Naive B cell (primary cell): ENCODE results near the gene ASNSD1. TPM values are rescaled to one million over a fixed set of nuclear protein-coding genes. Genes with fewer than 3 reads are reported as not detected.
"Not testable (repeated sequence)": the region's sequence is repeated elsewhere in the genome, so short reads cannot be mapped to it uniquely, and the experiment has no call there.

Experiments
- ATAC-seq, 2 donors: fragments of 150-1000 bp; cut with Tn5 transposase; 2 replicates each; pipeline ENCODE4 v1.10.0; 2021; ENCODE audit warnings: low read depth in 2 of 2, mild to moderate bottlenecking in 2 of 2, moderate library complexity in 2 of 2
- DNase-seq: peaks from one replicate; pipeline ENCODE4 v3.0.0; 2022
- H3K27ac Mint-ChIP-seq, 6 donors: one replicate each; pipeline ENCODE4 v1.8.0; 2020 to 2022; ENCODE audit warnings: mild to moderate bottlenecking in 6 of 6, mixed read lengths in 6 of 6, moderate library complexity in 5 of 6, inconsistent platforms in 2 of 6
- H3K27me3 Mint-ChIP-seq, 3 donors: one replicate each; pipeline ENCODE4 v1.8.0; 2021 to 2022; ENCODE audit warnings: mixed read lengths in 3 of 3, mild to moderate bottlenecking in 1 of 3
- H3K36me3 Mint-ChIP-seq, 2 donors: one replicate each; pipeline ENCODE4 v1.8.0; 2020 to 2022; ENCODE audit warnings: mixed read lengths in 2 of 2, inconsistent platforms in 1 of 2, mild to moderate bottlenecking in 1 of 2
- H3K4me1 Mint-ChIP-seq, 3 donors: one replicate each; pipeline ENCODE4 v1.8.0; 2020 to 2022; ENCODE audit warnings: mixed read lengths in 3 of 3, inconsistent platforms in 1 of 3, mild to moderate bottlenecking in 1 of 3, moderate library complexity in 1 of 3
- H3K4me3 Mint-ChIP-seq, 8 donors: one replicate each; pipeline ENCODE4 v1.8.0; 2020 to 2022; ENCODE audit warnings: mild to moderate bottlenecking in 8 of 8, mixed read lengths in 8 of 8, moderate library complexity in 8 of 8, inconsistent platforms in 2 of 8
- H3K9me3 Mint-ChIP-seq, 7 donors: one replicate each; pipeline ENCODE4 v1.8.0; 2020 to 2022; ENCODE audit warnings: mixed read lengths in 7 of 7, mild to moderate bottlenecking in 5 of 7, inconsistent platforms in 2 of 7, moderate library complexity in 1 of 7
- polyA plus RNA-seq, 6 donors: library from polyadenylated mRNA; unstranded; fragments of 300-500 nt; fragmentation: Illumina TruSeq; gene quantifications; one replicate each; pipeline ENCODE4 v1.2.3, GENCODE V29; 2021; ENCODE audit warnings: low read depth in 6 of 6

Gene ASNSD1
- polyA plus RNA-seq, 6 donors from 2014 or later, result 36.5 to 52.5 (median 44.8) TPM

DNA sequence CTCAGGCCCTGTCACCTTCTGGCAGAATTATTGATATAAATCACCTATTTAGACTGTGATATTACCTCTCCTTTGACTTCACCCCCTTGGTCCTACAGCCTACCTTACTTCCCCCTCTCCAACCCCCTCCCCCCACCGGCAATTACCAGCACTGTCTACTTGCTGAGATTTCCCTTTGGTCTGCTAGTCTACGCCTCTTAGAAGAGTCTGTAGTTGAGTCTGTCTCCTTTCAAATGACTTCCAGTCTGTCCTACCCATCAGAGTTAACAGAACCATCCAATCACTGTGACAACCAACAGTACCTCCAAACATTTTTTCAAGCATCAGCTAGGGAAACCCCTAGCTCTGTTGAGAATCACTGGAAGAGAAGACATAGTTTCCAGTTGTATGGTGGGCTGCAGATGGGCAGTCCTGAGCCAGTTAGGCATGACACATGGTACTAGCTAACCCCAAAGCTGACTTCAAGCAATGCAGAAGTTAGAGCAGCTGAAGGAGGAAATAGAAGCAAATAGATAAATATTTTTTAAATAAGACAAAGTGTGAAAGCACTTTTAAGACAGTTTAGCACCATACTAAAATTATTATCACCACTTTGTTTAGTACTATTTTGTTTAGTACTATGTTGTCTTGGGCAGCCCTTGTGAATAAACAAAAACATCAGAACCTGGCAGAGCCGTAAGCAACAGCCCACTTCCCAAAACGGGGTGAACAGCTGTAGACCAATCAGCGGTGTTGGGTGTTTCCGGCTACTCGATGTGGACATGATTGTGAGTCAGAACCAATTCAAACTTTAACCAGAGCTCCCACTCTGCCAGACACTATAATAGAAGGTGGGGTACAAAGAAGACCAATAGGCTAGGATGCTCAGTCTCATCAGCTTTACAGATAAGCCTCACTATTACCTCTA lies 2.7 kb upstream of the ASNSD1 start:
- Mint-ChIP-seq H3K27ac (no peak overlapping the region), H3K9me3 (no peaks in the 10 kb centered on the region), H3K36me3 (no peaks in the 10 kb centered on the region), H3K27me3 (no peaks in the 10 kb centered on the region), H3K4me1 (peaks cover 1 to 12% (median 1%) of the 10 kb centered on the region in 3 donors), H3K4me3 (no peak overlapping the region)
- no peak for DNase-seq
- ATAC-seq, result no peak

- H3K27me3 Mint-ChIP-seq, result no peaks in the 10 kb centered on the region
- H3K27ac Mint-ChIP-seq, result peak overlapping the region in 2 of 6 donors; percentile 3 to 15
- H3K4me3 Mint-ChIP-seq, result peak overlapping the region in 1 of 8 donors; percentile 44
- H3K4me1 Mint-ChIP-seq, result peaks cover 3 to 20% (median 9%) of the 10 kb centered on the region in 3 donors
- ATAC-seq (no peak), DNase-seq (no peak)
- H3K9me3 Mint-ChIP-seq, result no peaks in the 10 kb centered on the region
- no peaks in the 10 kb centered on the region for H3K36me3 Mint-ChIP-seq
These were observed 1.5 kb upstream of the ASNSD1 start for GRCh38 chr2:189659734-189660133.

GRCh38 chr2:189660803-189661147 lies 484 bp upstream of the ASNSD1 start:
- DNase-seq (no peak), ATAC-seq (no peak)
- Mint-ChIP-seq H3K9me3 (no peaks in the 10 kb centered on the region), H3K36me3 (no peaks in the 10 kb centered on the region), H3K27me3 (no peaks in the 10 kb centered on the region), H3K4me1 (peaks cover 3 to 20% (median 9%) of the 10 kb centered on the region in 3 donors), H3K4me3 (no peak overlapping the region), H3K27ac (no peak overlapping the region)

DNA sequence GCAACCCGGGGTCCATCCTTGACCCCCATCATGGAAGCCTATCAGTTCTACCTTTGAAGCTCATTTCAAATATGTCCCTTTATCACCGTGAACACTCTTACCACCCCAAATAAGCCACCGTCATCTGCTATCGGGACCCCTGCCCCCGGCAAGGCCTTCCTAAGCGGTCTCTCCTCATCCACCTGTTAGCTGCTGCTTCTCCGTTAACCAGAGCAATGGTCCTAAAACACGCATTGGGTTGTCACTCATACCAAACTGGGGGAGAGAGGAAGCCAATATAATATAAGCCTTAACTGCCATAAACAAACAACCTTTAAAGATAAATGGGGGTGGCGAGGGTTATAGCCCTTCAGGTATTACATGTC lies 680 bp downstream of the ASNSD1 start:
- ATAC-seq, result no peak
- peaks cover 6 to 20% (median 9%) of the 10 kb centered on the region in 3 donors for H3K4me1 Mint-ChIP-seq
- no peaks in the 10 kb centered on the region for H3K9me3 Mint-ChIP-seq
- H3K27ac Mint-ChIP-seq, result no peak overlapping the region
- DNase-seq, result no peak
- H3K4me3 Mint-ChIP-seq, result no peak overlapping the region
- H3K36me3 Mint-ChIP-seq, result no peaks in the 10 kb centered on the region
- no peaks in the 10 kb centered on the region for H3K27me3 Mint-ChIP-seq

- no peak overlapping the region for H3K4me3 Mint-ChIP-seq
- H3K9me3 Mint-ChIP-seq, result no peaks in the 10 kb centered on the region
- H3K4me1 Mint-ChIP-seq, result peaks cover 6 to 20% (median 9%) of the 10 kb centered on the region in 3 donors
- DNase-seq, result no peak
- H3K36me3 Mint-ChIP-seq, result no peaks in the 10 kb centered on the region
- ATAC-seq, result no peak
- no peaks in the 10 kb centered on the region for H3K27me3 Mint-ChIP-seq
- peak overlapping the region in 1 of 6 donors; percentile 9 for H3K27ac Mint-ChIP-seq
These were observed 1.5 kb downstream of the ASNSD1 start for GRCh38 chr2:189662669-189663226.

DNA sequence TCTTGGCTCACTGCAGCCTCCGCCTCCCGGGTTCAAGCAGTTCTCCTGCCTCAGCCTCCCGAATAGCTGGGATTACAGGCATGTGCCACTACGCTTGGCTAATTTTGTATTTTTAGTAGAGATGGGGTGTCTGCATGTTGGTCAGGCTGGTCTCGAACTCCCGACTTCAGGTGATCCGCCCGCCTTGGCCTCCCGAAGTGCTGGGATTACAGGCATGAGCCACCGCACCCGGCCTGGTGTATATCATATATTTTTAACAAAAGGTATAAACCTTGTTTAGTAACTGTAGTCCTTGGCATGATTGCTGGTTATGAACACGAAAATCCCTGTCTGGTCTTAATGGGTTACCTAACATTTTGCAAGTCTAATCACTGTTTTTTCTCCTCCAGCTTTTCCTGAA lies 2.1 kb downstream of the ASNSD1 start:
- not testable (repeated sequence) for H3K27me3 Mint-ChIP-seq, H3K36me3 Mint-ChIP-seq, H3K9me3 Mint-ChIP-seq, ATAC-seq, DNase-seq
- H3K4me3 Mint-ChIP-seq, result peak overlapping the region in 6 of 8 donors; percentile 26 to 85 (median 58)
- H3K27ac Mint-ChIP-seq, result peak overlapping the region in 1 of 6 donors; percentile 78
- peaks cover 6 to 15% (median 9%) of the 10 kb centered on the region in 3 donors for H3K4me1 Mint-ChIP-seq

DNA sequence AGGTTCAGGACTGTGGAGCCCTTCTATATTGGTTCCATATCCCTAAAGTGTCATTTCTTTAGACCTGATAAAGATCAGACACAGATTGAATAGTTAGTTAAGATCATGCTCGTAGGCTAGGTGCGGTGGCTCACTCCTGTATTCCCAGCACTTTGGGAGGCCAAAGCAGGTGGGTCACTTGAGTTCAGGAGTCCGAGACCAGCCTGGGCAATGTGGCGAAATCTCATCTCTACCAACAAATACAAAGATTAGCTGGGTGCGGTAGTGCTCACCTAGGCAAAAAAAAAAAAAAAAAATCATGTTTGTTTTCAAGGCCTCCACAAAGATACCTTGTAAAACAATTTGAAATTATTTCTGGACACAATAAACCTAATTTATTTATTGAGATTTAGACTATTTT lies 8.7 kb downstream of the ASNSD1 start:
- peaks cover 8 to 12% of the 10 kb centered on the region in 2 donors for H3K36me3 Mint-ChIP-seq
- H3K27me3 Mint-ChIP-seq, result no peaks in the 10 kb centered on the region
- H3K4me1 Mint-ChIP-seq, result peaks cover 14 to 15% (median 14%) of the 10 kb centered on the region in 3 donors
- DNase-seq (no peak), ATAC-seq (no peak)
- H3K27ac Mint-ChIP-seq, result no peak overlapping the region
- H3K9me3 Mint-ChIP-seq, result no peaks in the 10 kb centered on the region
- H3K4me3 Mint-ChIP-seq, result no peak overlapping the region

- Mint-ChIP-seq H3K9me3 (peaks cover 0 to 9% (median 2%) of the 10 kb centered on the region in 7 donors), H3K4me1 (peaks cover 23 to 36% (median 28%) of the 10 kb centered on the region in 3 donors), H3K4me3 (peak overlapping the region; percentile 80 to 96 (median 92)), H3K27ac (peak overlapping the region in 5 of 6 donors; percentile 38 to 96 (median 89)), H3K27me3 (no peaks in the 10 kb centered on the region), H3K36me3 (peaks cover 15 to 23% of the 10 kb centered on the region in 2 donors)
- ATAC-seq, result peak; percentile 8 to 13
- no peak for DNase-seq
These were observed 12.6 kb downstream of the ASNSD1 start for GRCh38 chr2:189673661-189674373.

- ATAC-seq (peak; percentile 92 to 93), DNase-seq (peak; percentile 94)
- Mint-ChIP-seq H3K4me3 (peak within 1 kb of the TSS; percentile 86 to 97 (median 94)), H3K9me3 (peaks cover 0 to 9% (median 2%) of the 10 kb centered on the region in 7 donors), H3K4me1 (peaks cover 29 to 41% (median 32%) of the 10 kb centered on the region in 3 donors), H3K36me3 (peaks cover 11 to 27% of the 10 kb centered on the region in 2 donors), H3K27me3 (no peaks in the 10 kb centered on the region), H3K27ac (peak within 1 kb of the TSS; percentile 96 to 99 (median 98))
These were observed 13.3 kb downstream of the ASNSD1 start, which contains the start of gene ANKAR for GRCh38 chr2:189674374-189675112. Gene ANKAR (plus strand): TSS chr2:189674670. CDS start chr2:189676491, 1,821 bp downstream.

GRCh38 chr2:189676471-189676870 lies 15.2 kb downstream of the ASNSD1 start:
- H3K9me3 Mint-ChIP-seq, result peaks cover 0 to 9% (median 2%) of the 10 kb centered on the region in 7 donors
- ATAC-seq (no peak), DNase-seq (no peak)
- H3K4me1 Mint-ChIP-seq, result peaks cover 42 to 60% (median 43%) of the 10 kb centered on the region in 3 donors
- peak overlapping the region in 2 of 6 donors; percentile 19 to 26 for H3K27ac Mint-ChIP-seq
- H3K27me3 Mint-ChIP-seq, result no peaks in the 10 kb centered on the region
- H3K4me3 Mint-ChIP-seq, result peak overlapping the region in 1 of 8 donors; percentile 48
- peaks cover 11 to 27% of the 10 kb centered on the region in 2 donors for H3K36me3 Mint-ChIP-seq

GRCh38 chr2:189679226-189679625 lies 18.0 kb downstream of the ASNSD1 start:
- peaks cover 0 to 9% (median 2%) of the 10 kb centered on the region in 7 donors for H3K9me3 Mint-ChIP-seq
- H3K36me3 Mint-ChIP-seq, result peaks cover 7 to 19% of the 10 kb centered on the region in 2 donors
- peaks cover 34 to 52% (median 44%) of the 10 kb centered on the region in 3 donors for H3K4me1 Mint-ChIP-seq
- DNase-seq, result no peak
- peak overlapping the region in 5 of 6 donors; percentile 30 to 91 (median 75) for H3K27ac Mint-ChIP-seq
- peak overlapping the region; percentile 18 to 85 (median 58) for H3K4me3 Mint-ChIP-seq
- ATAC-seq, result no peak
- H3K27me3 Mint-ChIP-seq, result no peaks in the 10 kb centered on the region

- no peaks in the 10 kb centered on the region for H3K27me3 Mint-ChIP-seq
- H3K4me3 Mint-ChIP-seq, result peak overlapping the region in 3 of 8 donors; percentile 14 to 85 (median 61)
- peaks cover 0 to 9% (median 2%) of the 10 kb centered on the region in 7 donors for H3K9me3 Mint-ChIP-seq
- H3K27ac Mint-ChIP-seq, result peak overlapping the region in 3 of 6 donors; percentile 28 to 75 (median 39)
- peaks cover 33 to 47% (median 46%) of the 10 kb centered on the region in 3 donors for H3K4me1 Mint-ChIP-seq
- H3K36me3 Mint-ChIP-seq, result peaks cover 7 to 19% of the 10 kb centered on the region in 2 donors
- DNase-seq, result no peak
- ATAC-seq, result no peak
These were observed 19.9 kb downstream of the ASNSD1 start for GRCh38 chr2:189681203-189681602.
